H1 (cell line): Measurements from ENCODE around the gene FOXN1. TPM values are rescaled to one million over a fixed set of nuclear protein-coding genes. Genes with fewer than 3 reads are reported as not detected.
A peak's percentile ranks its signal among the peaks of the same experiment; 100 is the strongest.

Experiments
- ATF3 ChIP-seq: IDR thresholded peaks from 2 replicates; pipeline ENCODE4 v1.6.1; 2011; ENCODE audit warnings: low read depth, mild to moderate bottlenecking, low read length; ENCODE audit not compliant: insufficient read depth
- CBX5 ChIP-seq: fragments of 300-800, 300-1000 bp; sonication (generic); IDR thresholded peaks from 2 replicates; pipeline ENCODE4 v1.7.1; 2016; ENCODE audit warnings: antibody characterized with exemption, low read length, low read depth
- CBX8 ChIP-seq: fragments of 300-800, 300-1000 bp; sonication (generic); IDR thresholded peaks from 2 replicates; pipeline ENCODE4 v1.7.1; 2016; ENCODE audit warnings: low read depth, low read length, borderline replicate concordance
- CTCF ChIP-seq, 3 experiments: IDR thresholded peaks; 1 replicate in 2 of 3; 2 replicates in 1 of 3; pipeline versions ENCODE4 v1.5.1 to v1.6.1; 2011; ENCODE audit warnings: low read length in 3 of 3, mild to moderate bottlenecking in 3 of 3, inconsistent platforms in 2 of 3, low read depth in 1 of 3, moderate library complexity in 1 of 3; ENCODE audit not compliant: insufficient read depth in 1 of 3; ENCODE audit errors: control extremely low read depth in 1 of 3
- EGR1 ChIP-seq: IDR thresholded peaks from 2 replicates; pipeline ENCODE4 v1.6.1; 2011; ENCODE audit warnings: low read depth, low read length, borderline replicate concordance
- HDAC2 ChIP-seq, 2 experiments: fragments of 300-600 bp in 1 of 2; sonication (generic) in 1 of 2; IDR thresholded peaks; 2 replicates each; pipeline ENCODE4 v1.6.1; 2011 to 2012; ENCODE audit warnings: low read depth in 2 of 2, low read length in 2 of 2, mild to moderate bottlenecking in 2 of 2, moderate library complexity in 2 of 2, borderline replicate concordance in 1 of 2, inconsistent platforms in 1 of 2
- HDAC6 ChIP-seq: IDR thresholded peaks from one replicate; pipeline ENCODE4 v1.7.1; 2012; ENCODE audit warnings: low read depth, mild to moderate bottlenecking, inconsistent platforms, low read length, moderate library complexity
- KDM4A ChIP-seq: IDR thresholded peaks from one replicate; pipeline ENCODE4 v1.7.1; 2012; ENCODE audit warnings: low read depth, mild to moderate bottlenecking, moderate library complexity, low read length, inconsistent platforms; ENCODE audit not compliant: severe bottlenecking
- PHF8 ChIP-seq: fragments of 200-600 bp; sonication (generic); conservative IDR thresholded peaks from 2 replicates; pipeline ENCODE4 v1.7.1; 2012; ENCODE audit warnings: low read depth, mild to moderate bottlenecking, inconsistent platforms, low read length, moderate library complexity
- SIN3A ChIP-seq, 2 experiments: IDR thresholded peaks in 1 of 2; conservative IDR thresholded peaks in 1 of 2; 2 replicates each; pipeline ENCODE4 v1.6.1; 2011 to 2012; ENCODE audit warnings: low read length in 2 of 2, improper control_type of control experiment in 1 of 2, low read depth in 1 of 2, mild to moderate bottlenecking in 1 of 2
- SIRT6 ChIP-seq: IDR thresholded peaks from one replicate; pipeline ENCODE4 v1.7.1; 2012; ENCODE audit warnings: low read length, inconsistent platforms
- SP4 ChIP-seq: IDR thresholded peaks from 2 replicates; pipeline ENCODE4 v1.6.1; 2012; ENCODE audit warnings: low read length, inconsistent platforms
- TAF1 ChIP-seq: IDR thresholded peaks from 2 replicates; pipeline ENCODE4 v1.6.1; 2011; ENCODE audit warnings: mild to moderate bottlenecking, low read depth, low read length
- TBP ChIP-seq: IDR thresholded peaks from 2 replicates; pipeline ENCODE4 v1.6.1; 2011; ENCODE audit warnings: low read depth, low read length, improper control_type of control experiment
- USF2 ChIP-seq: IDR thresholded peaks from 2 replicates; pipeline ENCODE4 v1.6.1; 2011; ENCODE audit warnings: low read length, improper control_type of control experiment
- polyA plus RNA-seq, 7 experiments: library from polyadenylated mRNA; depleted of rRNA in 3 of 7; stranded (reverse) in 5 of 7; unstranded in 2 of 7; fragments of >200 nt in 5 of 7; fragments of 200-250 nt in 2 of 7; gene quantifications; 1 replicate in 5 of 7; 2 replicates in 1 of 7; 4 replicates in 1 of 7; pipeline versions ENCODE4 v1.2.1 to v1.2.3, GENCODE V29; 2011 to 2013; ENCODE audit warnings: missing spikeins in 2 of 7, mixed read lengths in 2 of 7
- total RNA-seq: library from RNA; stranded (reverse); fragmentation: NEBNext Ultra II Directional; extraction: Animal tissue kit (Norgen Biotek cat#: 25700); gene quantifications from 2 replicates; pipeline ENCODE4 v1.2.1, GENCODE V29; 2021

Gene FOXN1
- total and polyA plus RNA-seq, 2 of the 8 experiments (the other 6 are each of a cell fraction or from before 2014, with no cell fraction given): not detected

DNA sequence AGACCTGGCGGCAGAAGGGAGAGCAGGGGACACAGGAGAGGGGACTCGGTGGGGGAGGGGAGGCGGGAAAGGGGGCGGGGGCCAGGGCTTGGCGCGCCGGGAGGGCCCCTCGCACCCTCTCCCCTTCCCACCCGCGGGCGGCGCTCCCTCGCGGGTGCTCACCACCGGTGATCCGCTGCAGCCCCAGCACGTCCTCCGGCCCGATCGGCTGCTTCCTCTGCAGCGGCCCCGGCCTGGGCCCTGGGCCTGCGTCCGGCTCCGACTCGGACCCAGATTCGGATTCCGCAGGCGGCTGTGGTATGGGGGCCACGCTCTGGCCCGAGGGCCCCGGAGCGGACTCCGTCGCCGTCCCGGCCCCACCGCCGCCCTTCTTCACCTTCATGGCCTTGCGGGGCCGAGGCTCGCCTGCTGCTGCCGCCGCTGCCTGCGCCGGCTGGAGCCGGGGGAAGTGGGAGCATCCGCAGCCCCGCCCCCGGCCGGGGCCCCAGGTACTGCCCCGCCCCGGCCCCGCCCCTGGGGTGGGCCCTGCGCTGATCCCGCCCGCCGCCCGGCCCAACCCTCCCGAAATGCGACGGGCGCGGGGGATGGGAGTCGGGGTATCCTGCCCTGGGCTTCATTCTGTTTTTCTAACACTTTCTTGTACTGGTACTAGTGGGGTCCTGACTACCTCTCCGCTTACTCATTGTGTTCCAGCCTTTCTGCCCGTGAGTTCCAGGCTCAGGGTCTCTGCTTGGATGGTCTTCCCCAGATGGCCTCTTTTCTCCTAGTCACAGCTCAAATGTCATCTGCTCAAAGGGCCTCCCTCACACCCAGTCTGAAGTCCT, 46.2 kb downstream of the FOXN1 start, which contains the start of gene UNC119 (continued):
- TF ChIP-seq ATF3 (no peak), TAF1 (peak; percentile 73; the same call in 1 of the 2 replicates), KDM4A (peak; percentile 32), EGR1 (no peak), CBX8 (no peak), SIN3A (conservative IDR thresholded peaks at IDR 0.05 in 1 of 2, IDR thresholded peaks at IDR 0.05 in 1 of 2; ENCODE audit: low read depth in 1 of 2, low read length in 2 of 2) (peak; percentile 23 to 47; a peak in 1 of 4 replicates), CTCF (IDR thresholded peaks at IDR 0.05; ENCODE audit: control extremely low read depth in 1 of 3, insufficient read depth in 1 of 3, low read depth in 1 of 3, low read length in 3 of 3) (no peak), CBX5 (no peak), TBP (peak; percentile 52; the same call in 1 of the 2 replicates), SP4 (no peak), HDAC6 (no peak), USF2 (no peak), PHF8 (peak; percentile 93), SIRT6 (no peak), HDAC2 (IDR thresholded peaks at IDR 0.05; ENCODE audit: borderline replicate concordance in 1 of 2, low read depth in 2 of 2, low read length in 2 of 2) (0 out of 4 replicates have a peak, but pooled peaks of 1 of the 2 experiments have one; percentile 12)
